Stimulated activated CD4-positive, alpha-beta T cell treated with anti-CD3 and anti-CD28 coated beads, Interleukin-12 subunit alpha, Interleukin-12 subunit beta, amount 100 ng/mL, for 24 hours (primary cell): ENCODE measurements around the gene COPS4.
"Not testable (repeated sequence)": the region's sequence is repeated elsewhere in the genome, so short reads cannot be mapped to it uniquely, and the experiment has no call there.

Experiments used
- DNase-seq, 2 experiments: peaks; one replicate each; pipeline ENCODE4 v3.0.0-alpha.2; 2020; ENCODE audit warnings: low read depth in 2 of 2

The COPS4 gene

GRCh38 chr4:83034630-83035494, at the start of gene COPS4:
COPS4 (plus strand) TSS chr4:83035183; CDS start chr4:83035225, 42 bp downstream.
- DNase-seq: peak; percentile 88 to 91

- DNase-seq: not testable (repeated sequence)
Observed at GRCh38 chr4:82987519-82987918, 47.5 kb upstream of the COPS4 start.

- no peak for DNase-seq
Observed at GRCh38 chr4:82988323-82988832, 46.6 kb upstream of the COPS4 start.

GRCh38 chr4:82989575-82990429, 45.2 kb upstream of the COPS4 start:
- no peak for DNase-seq

GRCh38 chr4:82994834-82995233, 40.1 kb upstream of the COPS4 start:
- no peak for DNase-seq

- DNase-seq: no peak
Observed at GRCh38 chr4:82998898-82999297, 36.1 kb upstream of the COPS4 start.

GRCh38 chr4:83002329-83002728, 32.7 kb upstream of the COPS4 start:
- no peak for DNase-seq

GRCh38 chr4:83003044-83003791, 31.8 kb upstream of the COPS4 start:
- DNase-seq: not testable (repeated sequence)

- no peak for DNase-seq
Observed at GRCh38 chr4:83009529-83009928, 25.5 kb upstream of the COPS4 start.

- no peak for DNase-seq
Observed at GRCh38 chr4:83010111-83010521, 24.9 kb upstream of the COPS4 start.

GRCh38 chr4:83010522-83011318, 24.3 kb upstream of the COPS4 start, which contains the start of gene LIN54:
LIN54 (minus strand) TSS chr4:83010823; CDS start chr4:82984844, 25,979 bp downstream.
- DNase-seq: peak; percentile 62 to 73

GRCh38 chr4:83011689-83012199, 23.2 kb upstream of the COPS4 start:
- DNase-seq: no peak

- DNase-seq: peak in 1 of 2 experiments; percentile 35
Observed at GRCh38 chr4:83012200-83012686, 22.7 kb upstream of the COPS4 start.

GRCh38 chr4:83012687-83013419, 22.1 kb upstream of the COPS4 start:
- DNase-seq: peak; percentile 94 to 95

- no peak for DNase-seq
Observed at GRCh38 chr4:83013420-83013867, 21.5 kb upstream of the COPS4 start.

GRCh38 chr4:83013902-83014301, 21.1 kb upstream of the COPS4 start:
- no peak for DNase-seq

- no peak for DNase-seq
Observed at GRCh38 chr4:83019794-83020494, 15.0 kb upstream of the COPS4 start.

GRCh38 chr4:83022724-83023450, 12.1 kb upstream of the COPS4 start:
- no peak for DNase-seq
